Endometrial microvascular endothelial cells (primary cell): ENCODE data around the gene ASB1. TPM values are rescaled to one million over a fixed set of nuclear protein-coding genes. Genes with fewer than 3 reads are reported as not detected.
"Not testable (repeated sequence)": the region's sequence is repeated elsewhere in the genome, so short reads cannot be mapped to it uniquely, and the experiment has no call there.

Source experiments
- in situ Hi-C: cut with HindIII; loops from 2 replicates; pipeline ENCODE4 v1.10.0; 2017; ENCODE audit warnings: low sequenced_read_pairs, low pct_unique_long_range_greater_than_20kb; ENCODE audit errors: inconsistent ontology term
- total RNA-seq: library from RNA; depleted of rRNA; stranded (reverse); fragments of >200 nt; gene quantifications from one replicate; pipeline ENCODE4 v1.2.3, GENCODE V29; 2015; ENCODE audit errors: inconsistent ontology term

ASB1 gene
- total RNA-seq, 1 donor from 2014 or later: 19.0 TPM

DNA sequence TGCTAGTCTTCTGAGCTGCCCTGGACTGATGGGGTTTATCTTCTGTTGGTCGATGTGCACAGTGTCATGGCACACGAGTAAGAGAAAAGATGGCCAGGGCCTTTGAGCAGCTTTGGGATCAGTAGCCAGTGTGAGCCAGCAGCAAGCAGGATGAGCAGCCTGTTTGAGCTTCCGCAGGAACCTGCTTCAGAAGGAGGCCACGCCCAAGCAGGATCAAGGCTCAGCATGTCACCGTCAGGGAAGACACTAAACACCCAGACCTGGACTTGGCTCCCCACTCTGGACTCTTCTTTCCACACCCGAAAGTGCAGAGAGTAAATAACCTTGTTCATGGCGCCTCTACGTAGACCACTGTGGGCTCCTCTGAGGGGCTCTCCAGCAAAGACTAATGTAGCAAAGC is 25.2 kb upstream of the ASB1 start:
- in situ Hi-C loops: no loop called here

DNA sequence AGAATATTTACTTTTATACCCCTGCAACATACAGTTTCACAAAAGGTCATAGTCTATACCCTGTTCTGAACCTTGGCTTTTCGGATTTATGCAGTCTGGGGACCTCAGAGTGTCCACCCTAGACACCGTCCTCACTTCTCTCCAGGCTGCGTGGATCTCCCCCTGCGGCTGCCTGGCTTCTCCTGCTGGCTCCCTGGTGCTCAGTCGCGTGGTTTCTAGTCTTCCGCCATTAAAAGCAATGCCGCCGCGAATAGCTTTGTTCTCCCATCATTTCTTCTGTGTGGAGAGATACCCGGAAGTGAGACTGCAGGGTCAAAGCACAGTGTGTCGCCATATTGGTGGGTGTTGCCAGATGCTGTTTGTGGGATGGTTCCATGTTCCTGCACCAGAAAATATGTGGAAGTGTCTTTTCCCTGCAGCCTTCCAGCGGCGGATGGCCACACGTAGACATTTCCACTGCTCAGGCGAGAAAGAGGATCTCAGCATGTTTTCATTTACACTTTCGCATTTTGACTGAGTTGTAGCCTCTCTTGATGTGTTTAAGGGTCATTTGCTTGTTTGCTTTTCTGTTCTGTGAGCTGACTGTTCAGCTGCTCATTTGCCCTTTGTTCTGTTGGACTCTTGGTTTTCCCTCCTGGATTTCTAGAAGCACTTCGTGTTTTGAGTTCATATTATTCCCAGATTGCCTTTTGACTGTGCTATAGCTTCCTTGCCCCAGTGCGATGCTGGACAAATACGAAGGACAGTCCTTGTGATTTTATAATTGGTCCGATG is 22.9 kb upstream of the ASB1 start:
- in situ Hi-C loops: no loop called here

DNA sequence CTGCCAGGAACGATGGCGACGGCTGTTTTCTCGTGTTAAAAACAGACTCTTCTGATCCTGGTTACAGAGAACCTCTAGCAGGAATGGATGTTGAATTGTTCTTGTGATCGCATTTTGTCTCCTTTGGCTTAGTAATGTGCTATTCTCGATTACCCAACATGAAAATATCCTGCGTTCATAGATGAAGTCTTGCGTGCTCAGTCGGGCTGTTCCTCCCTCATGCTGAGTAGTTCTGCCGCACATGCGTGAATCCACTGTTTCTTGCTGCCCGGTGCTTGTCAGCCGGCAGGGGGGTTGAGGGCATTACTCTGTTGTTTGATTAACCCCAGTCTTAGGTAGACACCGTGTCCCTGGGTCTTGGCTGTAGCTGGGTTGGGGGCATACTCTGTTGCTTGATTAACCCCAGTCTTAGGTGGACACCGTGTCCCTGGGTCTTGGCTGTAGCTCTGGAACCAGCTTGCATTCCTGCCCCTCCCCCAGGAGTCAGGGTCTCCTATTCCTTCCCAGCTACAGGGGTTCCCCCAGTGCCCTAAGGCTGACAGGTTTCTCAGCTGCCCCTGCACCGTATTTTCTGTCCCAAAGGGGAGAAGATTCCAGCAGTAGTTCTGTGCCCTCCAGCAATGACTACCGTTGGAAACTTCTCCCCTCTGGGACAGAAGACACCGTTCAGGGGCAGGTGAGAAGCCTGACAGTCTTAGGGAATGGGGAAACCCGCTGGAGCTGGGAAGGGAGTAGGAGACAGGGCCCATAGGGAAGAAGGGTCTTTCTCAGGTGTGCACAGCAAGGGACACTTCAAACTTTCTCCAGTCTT is 22.1 kb upstream of the ASB1 start:
- in situ Hi-C loops: no loop called here

DNA sequence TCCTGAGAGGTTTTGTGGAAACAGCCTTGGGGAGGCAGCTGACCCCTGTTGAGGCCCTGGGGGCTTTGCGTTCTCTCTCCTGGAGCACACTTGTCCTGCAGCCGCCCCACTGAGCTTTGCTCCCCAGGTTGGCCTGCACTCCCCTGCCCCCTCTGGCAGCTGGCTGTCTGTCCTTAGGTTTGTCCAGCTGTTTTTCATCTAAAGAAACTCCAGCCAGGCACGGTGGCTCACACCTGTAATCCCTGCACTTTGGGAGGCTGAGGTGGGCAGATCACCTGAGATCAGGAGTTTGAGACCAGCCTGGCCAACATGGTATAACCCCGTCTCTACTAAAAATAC is 21.5 kb upstream of the ASB1 start:
- in situ Hi-C loops: not testable (repeated sequence)

DNA sequence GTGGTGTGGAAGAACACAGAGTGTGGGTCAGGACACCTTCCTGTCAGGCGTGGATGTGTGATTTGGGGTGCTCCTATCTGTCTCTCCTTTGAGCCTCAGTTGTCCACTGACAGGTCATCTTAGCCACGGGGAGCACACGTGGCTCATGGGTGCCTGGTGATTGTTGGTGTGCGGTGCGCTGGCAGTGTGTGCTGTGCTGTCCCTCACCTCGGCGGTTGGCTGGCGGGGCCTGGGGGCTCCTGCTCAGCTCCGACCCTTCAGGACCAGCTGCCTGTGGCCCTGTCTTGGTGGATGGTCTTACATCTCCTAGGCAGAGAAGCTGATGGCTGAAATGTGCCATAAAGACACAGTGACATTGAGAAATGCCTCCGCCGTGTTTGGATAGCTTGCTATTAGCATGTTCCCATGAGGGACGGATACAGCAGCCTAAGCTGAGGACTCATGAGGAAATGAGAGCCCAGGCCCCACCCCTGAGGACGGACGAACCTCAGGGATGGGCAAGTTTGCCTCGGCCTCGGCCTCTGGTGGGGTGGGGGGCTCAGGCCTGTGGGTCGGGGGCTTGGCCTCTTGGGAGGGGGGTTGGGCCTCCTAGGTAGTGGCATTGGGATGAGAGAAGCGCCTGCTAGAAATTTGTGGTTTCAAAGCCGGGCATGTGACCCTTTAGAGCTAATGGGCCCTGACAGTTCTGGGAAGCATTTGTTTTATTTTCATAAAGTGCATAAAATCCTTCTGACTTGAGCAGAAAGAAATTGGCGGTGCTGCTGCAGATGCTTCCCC is 20.3 kb upstream of the ASB1 start:
- in situ Hi-C loops: no loop called here

DNA sequence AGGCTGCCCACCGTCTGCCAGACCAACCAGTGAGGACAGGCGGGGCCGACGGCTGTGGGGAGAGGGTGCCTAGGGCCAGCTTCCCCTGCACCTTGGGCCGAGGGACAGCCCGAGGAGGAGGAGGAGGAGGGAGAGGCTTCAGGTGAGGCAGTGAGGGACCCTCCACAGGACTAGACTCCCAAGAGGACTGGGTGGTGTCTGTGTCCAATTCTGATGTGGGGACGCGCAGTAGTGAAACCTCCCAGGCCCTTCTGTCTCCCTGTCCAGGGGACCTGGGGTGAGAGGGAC is 19.8 kb upstream of the ASB1 start:
- in situ Hi-C loops: no loop called here

DNA sequence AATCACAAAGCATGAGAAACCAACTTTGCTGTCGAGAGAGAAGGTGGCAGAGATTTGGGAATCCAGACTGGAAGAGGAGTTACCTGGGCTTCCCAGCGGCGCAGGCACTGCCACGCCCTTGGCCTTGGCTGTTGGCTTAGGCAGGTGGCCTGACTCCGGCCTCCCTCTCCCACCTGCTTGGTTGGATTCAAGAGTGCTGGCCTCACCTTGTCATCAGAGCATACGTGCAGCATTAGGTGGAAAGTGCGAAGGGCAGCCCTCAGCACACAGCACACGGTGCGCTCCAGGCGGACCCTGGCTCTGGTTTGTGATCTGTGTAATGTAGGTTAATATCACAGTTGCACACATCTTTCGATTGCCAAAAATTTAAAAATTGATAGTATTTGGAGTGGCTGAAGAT is 19.2 kb upstream of the ASB1 start:
- in situ Hi-C loops: no loop called here

DNA sequence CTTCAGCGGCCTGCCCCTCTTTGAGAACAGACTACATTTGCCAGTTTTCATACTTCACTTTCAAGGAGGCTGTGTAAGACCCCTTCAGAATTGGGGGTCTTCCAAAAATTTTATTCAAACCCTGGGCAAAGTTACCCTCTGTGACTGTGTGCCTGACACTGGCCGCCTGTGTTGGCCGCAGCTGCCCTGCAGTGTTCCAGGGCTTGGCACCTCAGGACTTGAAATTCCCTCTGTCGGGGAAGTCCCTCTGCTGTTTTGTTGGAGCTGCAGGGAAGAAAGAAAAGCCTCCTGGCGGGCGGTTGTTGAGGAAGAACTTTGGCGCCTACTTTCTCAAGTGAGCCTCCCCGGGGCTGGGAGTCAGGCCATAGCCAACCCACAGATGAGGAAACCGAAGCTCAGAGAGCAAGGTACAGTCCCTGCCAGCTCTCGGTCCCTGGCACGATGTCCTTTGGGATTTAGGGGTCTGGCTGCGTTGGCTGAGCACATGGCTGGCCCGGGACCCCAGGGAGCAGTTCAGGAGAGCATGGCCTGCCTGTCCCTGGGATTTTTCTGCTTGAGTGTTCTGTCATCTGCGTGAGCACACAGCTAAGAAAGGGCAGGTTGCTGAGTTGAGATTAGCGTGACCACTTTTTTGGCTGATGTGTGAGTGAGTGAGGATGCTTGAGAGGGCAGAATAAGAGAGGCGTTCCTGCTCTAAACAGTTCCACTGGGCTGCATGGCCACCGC is 17.9 kb upstream of the ASB1 start:
- in situ Hi-C loops: no loop called here

DNA sequence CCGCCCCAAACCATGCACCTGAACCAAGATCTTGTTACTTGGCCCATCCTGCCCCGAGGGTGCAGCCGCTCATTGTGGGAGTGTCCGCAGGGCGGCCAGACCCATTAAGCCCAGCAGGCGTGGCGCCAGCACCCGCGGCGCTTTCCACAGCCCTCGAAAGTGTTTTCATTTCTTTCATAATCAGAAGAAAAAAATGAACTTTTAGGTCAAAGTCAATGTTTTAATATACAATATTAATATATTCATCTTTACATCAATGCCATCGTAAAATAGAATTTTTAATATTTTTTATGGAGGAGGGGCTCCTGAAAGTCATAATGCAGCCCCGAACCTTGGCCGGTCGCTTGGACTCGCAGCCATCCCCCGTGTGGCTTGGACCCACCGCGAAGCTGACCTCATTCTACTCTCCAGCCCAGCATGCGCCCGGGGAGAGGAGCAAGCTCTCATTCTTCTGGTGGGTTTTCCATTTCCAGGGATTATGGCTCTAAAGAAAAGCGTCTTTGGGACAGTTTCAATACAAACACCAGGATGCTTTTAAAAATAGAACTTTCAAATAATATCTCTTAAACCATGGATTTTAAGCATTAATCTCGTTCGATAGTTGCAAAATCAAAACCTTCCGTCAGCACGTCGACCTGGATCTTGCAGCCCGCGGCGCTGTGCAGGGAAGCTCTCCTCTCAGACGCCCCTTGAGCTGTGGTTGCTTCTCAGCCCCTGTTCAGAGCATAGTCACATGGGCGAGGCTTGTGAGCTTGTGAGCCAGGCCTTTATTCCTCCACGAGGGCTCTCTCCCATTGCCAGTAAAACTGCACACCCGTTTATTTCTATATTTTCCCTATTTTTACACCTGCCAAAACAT is 17.2 kb upstream of the ASB1 start:
- in situ Hi-C loops: no loop called here

DNA sequence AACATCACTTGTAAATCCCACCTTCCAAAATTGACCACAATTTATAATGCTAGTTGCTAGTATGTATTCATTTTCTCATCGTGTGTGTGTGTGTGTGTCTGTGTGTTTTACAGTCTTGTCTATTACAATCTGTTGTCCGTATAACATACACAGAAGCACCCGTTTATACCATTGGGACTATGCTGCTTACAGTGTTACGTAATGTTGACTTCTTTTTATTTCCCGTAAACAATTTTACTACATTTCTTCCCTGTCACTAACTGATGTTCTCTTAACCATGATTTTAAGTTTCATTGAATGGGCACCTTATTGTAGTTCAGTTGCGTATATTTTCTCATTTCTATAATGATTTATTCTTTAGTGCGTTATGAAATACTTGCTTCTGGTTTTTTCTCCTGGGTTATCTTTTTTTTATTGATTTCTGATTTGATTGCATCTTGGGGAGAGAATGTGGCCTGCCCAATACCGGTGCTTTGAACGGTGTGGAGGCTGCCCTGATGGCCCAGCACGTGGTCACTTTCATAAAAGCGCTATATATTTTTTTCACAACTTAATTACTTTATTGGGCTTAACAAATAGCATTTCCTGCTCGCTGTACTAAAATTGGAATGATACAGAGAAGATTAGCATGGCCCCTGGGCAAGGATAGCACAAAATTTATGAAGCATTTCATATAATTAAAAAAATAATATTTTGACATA is 14.5 kb upstream of the ASB1 start:
- in situ Hi-C loops: no loop called here

DNA sequence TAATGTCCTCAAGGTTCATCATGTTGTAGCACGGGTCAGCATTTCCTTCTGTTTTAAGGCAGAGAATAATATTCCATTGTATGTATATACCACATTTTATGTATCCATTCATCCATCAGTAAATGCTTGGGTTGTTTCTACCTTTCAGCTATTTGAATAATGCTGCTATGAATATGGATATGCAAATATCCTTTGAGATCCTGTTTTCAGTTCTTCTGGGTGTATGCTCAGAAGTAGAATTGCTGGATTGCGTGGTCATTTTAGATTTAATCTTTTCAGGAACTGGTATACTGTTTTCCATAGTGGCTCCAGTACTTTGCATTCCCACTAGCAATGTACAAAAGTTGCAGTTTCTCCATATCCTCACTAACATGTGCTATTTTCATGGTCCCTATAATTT is 13.4 kb upstream of the ASB1 start:
- in situ Hi-C loops: no loop called here

DNA sequence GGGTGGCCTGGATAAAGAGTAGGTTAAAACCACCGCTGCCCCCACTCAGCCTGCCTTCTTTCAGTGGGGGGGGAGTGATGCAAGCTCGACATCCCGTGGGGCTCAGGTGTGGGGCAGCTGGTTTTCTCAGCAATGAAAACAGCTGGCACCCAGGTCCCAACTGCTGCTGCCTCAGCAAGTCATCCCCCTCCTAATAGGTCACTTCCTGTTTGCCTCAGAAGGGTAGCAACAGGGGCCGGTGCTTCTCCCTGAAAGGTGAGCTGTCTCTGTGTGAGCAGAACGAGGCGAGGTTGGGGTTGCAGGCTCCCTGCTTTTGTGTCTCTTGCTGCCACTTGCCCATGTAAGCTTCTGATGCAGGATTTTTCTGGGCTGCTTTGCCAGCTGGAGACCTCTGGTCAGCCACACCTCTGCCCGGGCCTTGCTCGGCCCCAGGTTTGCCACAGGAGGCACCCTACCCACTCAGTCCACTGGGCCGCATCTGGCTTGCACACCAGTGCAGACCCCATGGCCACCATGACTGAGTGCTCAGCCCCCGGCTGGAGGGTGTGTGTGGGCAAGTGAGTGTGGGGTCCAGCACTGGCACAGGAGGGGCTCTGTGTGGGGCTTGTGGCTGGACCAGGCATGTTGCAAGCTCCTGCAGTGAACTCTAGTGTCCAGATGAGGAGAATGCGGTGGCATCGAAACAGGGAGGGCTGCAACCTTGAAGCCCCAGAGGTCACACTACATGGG is 11.5 kb upstream of the ASB1 start:
- in situ Hi-C loops: no loop called here

DNA sequence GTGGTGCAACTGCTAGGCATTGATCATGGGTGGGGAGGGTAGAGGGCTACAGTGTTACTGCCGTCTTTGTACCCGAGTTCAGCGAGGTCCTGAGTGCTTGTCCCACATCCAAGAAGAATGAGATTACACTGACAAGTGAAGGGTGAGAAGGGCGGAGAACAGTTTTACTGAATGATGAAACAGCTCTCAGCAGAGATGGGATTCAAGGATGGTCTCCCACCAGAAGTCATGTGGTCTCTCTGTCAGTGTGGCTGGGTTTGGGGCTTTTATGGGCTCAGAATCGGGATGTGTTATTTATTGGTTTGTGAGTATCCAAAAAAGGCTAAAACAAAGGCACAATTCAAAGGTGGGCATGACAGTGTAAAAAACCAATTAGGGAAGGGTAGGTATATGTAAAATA is 10.8 kb upstream of the ASB1 start:
- in situ Hi-C loops: no loop called here

DNA sequence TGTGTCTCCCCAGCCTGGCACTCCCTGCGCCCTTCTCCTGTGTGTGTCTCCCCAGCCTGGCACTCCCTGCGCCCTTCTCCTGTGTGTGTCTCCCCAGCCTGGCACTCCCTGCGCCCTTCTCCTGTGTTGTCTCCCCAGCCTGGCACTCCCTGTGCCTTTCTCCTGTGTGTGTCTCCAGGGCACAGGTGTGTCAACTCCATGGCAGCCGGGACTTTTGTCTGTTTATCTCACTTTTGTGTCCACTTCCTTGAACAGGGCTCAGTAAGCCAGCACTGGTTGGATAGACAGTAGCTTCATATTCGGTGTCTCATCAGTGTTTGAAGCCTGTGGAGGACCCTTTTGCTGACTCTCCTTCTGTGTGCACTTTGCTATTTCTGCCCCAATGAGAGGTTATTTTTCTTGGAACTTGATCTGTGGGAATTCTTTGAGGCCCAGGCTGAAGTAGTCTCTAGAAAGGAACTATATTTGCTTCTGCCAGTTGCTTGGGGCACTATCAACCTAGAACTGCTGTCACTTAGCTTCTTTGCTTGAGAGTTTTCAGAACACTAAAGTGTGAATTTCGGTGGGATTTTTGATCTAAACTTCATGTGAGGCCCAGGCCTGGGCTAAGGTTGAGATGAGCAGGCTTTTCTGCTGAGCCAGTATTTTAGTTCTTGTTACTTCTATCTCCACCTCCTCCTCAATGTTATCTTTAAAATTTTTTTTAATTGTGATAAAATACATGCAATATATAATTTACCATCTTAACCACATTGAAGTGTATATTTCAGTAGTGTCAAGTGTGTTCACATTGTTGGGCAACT is 8.3 kb upstream of the ASB1 start:
- in situ Hi-C loops: no loop called here

DNA sequence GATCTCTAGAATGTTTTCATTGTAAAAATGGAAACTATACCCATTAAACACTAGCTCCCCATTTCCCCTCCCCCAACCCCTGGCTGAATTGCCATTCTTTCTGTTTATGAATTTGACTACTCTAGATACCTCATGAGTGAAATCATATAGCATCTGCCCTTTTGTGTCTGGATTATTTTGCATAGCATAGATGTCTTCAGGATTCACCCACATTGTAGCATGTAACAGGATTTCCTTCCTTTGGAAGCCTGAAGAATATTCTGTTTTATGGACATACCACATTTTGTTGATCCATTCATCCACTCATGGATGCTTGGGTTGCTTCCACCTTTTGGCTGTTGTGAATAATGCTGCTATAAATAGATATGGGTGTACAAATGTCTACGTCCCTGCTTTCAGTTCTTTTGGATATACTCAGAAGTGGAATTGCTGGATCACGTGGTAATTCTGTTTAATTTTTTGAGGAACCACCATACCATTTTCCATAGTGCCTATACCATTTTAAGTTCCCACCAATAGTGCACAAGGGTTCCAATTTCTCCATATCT is 7.7 kb upstream of the ASB1 start:
- in situ Hi-C loops: no loop called here

DNA sequence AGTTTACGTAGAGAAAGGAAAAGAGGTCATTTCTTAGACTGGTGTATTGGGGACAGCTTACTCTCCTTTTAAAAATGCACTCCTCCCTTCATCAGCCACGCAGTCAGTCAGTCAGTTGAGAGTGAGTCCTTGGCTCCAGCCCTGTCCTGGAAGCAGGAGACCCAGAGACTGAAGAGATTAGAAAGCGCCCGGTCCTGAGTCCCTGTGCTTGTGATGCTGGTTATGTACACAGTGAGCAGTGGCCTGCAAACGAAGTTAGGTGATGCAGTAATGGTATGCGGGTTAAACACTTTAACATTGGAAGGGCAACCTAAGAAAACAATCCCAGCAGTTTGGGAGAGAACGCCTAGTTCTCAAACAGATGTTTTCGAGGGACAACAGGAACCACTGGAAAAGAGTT is 6.3 kb upstream of the ASB1 start:
- in situ Hi-C loops: no loop called here
